Measurements from ENCODE around the gene STYXL2.

- TF ChIP-seq MAZ (IDR thresholded peaks at IDR 0.05; ENCODE audit: borderline replicate concordance, low read depth, low read length) (no peak), POLR2A (IDR thresholded peaks at IDR 0.05; ENCODE audit: low read depth, low read length) (no peak), CHD1 (IDR thresholded peaks at IDR 0.05; ENCODE audit: low read depth, low read length) (no peak), RAD21 (IDR thresholded peaks at IDR 0.05; ENCODE audit: low read length) (no peak), RCOR1 (IDR thresholded peaks at IDR 0.05; ENCODE audit: insufficient replicate concordance, low read length) (no peak), NFE2L2 (IDR thresholded peaks at IDR 0.05; ENCODE audit: low read depth, low read length) (no peak)
- TF ChIP-seq, protein P1, sequence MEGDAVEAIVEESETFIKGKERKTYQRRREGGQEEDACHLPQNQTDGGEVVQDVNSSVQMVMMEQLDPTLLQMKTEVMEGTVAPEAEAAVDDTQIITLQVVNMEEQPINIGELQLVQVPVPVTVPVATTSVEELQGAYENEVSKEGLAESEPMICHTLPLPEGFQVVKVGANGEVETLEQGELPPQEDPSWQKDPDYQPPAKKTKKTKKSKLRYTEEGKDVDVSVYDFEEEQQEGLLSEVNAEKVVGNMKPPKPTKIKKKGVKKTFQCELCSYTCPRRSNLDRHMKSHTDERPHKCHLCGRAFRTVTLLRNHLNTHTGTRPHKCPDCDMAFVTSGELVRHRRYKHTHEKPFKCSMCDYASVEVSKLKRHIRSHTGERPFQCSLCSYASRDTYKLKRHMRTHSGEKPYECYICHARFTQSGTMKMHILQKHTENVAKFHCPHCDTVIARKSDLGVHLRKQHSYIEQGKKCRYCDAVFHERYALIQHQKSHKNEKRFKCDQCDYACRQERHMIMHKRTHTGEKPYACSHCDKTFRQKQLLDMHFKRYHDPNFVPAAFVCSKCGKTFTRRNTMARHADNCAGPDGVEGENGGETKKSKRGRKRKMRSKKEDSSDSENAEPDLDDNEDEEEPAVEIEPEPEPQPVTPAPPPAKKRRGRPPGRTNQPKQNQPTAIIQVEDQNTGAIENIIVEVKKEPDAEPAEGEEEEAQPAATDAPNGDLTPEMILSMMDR (conservative IDR thresholded peaks at IDR 0.05; ENCODE audit: low read depth, low read length): no peak
These were observed 16.0 kb upstream of the STYXL2 start for GRCh38 chr1:167077868-167078210.

Measured in IMR-90 (cell line).